Measurements from ENCODE around the gene DHFR.
"Not testable (repeated sequence)": the region's sequence is repeated elsewhere in the genome, so short reads cannot be mapped to it uniquely, and the experiment has no call there.

Gene DHFR

DNA sequence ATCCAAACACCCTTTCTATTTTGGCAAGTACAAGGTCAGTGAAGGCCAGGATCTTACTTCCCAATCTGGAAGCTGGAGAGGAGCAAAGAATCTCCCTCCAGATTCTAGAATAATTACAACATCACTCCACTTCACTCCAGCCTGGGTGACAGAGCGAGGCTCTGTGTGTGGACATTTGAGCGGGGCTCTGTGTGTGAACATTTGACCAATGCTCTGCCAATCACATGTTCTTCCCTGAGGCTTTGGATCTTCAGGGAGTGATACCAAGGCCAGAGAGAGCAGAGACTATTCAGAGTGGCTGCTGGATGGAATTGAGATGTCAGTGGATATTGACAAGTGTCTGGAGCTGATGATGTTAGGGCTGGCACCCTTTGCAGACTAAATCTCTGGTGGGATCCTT, 60.0 kb downstream of the DHFR start:
- DNase-seq (ENCODE audit: low read depth in 3 of 3), result no peak

DNA sequence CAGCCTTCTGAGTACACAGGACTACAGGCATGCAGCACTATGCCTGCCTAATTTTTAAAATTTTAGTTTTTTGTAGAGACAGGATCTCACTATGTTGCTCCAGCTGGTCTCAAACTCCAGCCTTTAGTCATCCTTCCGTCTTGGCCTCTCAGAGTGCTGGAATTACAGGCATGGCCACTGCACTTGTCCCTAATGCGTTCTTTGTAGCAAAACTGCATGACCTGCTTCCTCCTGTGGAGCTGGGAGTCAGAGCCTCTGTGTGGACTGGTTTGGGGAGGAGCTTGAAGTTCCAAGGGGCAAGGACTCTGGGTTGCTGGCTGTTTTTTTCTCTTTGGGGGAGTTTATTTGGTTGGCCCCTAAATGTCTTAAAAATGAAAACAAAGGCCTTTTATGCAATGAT, 62.0 kb downstream of the DHFR start:
- DNase-seq (ENCODE audit: low read depth in 3 of 3), result no peak

DNA sequence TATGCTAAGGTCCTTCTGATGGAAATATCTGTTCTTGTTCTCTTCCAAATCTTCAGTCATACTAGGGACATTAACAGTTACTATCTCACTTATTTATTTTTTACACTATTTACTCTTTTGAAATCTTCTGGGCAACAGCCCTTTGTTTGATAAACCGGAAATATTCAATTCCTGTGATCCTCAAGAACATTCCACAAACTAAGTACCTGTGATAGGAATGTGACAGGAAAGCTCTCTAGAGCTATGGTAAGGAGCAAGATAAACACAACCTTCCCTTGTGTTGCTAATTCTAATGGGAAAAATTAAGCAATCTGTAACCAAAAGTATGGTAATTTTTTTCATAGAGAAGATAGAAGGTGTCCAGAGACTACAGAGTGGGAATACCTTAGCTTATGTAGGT, 62.7 kb downstream of the DHFR start:
- no peak for DNase-seq (ENCODE audit: low read depth in 3 of 3)

DNA sequence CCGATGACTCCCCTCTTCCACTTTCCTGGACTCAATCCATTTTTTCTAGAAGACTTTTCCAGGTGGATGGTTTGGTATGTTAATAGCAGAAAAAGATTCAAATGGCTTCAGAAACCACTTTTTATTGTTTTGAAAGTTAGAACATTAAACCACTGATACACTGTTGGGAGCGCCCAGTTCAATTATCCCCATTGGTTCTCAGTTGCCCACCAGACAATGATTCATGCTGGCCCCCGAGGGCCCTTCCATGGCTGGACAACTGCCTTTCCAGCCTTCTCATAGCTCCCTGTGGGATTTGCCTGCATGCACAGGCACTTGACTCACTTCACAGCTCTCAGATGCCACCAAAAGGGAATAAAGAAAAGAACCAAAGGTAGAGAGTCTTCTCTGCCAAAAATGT, 63.4 kb downstream of the DHFR start:
- no peak for DNase-seq (ENCODE audit: low read depth in 3 of 3)

DNA sequence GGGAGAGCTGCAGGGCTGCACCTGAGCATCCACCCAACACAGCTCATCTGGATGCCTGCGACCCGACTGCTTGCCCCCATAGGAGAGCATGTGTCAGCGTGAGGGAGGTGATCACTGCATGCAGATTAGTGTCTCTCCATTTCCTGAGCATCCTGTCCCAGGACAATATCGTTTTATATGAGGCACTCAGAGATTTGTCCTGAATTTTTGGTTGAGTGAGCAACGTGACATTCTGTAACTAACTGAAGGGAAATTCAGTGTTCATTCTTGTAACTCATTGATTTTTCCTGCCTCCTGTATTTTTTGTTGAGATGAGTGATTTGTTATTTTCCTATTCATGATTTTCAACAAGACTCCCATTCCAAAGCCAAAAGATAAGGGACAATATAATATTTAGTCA, 64.0 kb downstream of the DHFR start:
- DNase-seq (ENCODE audit: low read depth in 3 of 3), result no peak

DNA sequence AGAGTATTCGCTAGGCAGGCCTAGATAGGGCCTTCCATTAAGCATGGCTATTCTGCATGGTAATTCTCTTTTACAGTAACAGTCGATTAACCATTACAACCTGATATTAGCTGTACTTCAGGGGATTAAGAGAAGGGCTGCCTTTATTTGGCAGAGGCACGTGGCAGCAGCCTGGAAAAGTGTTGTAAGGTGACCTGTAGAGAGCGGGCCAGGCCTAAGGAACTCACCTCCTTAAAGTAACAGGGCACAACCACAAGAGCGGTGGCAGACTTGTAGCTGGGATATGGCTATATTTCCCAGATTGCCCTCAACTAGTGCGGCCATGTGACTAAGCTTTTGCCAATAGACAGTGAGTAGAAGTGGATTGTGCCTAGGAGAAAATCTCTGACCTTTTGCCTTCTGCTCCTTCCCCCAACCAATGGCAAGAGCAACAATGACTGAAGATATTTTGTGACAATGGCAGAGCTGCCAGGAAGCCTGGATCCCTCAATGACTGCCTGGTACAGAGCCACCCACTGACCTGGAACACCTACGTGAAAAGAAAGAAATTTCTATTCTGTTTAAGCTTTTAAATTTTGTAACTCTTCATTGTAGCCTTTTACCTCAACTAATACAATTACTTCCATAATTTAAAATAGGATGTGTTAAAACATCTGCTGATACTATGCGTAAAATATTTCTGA, 65.8 kb downstream of the DHFR start:
- DNase-seq (ENCODE audit: low read depth in 3 of 3), result no peak

DNA sequence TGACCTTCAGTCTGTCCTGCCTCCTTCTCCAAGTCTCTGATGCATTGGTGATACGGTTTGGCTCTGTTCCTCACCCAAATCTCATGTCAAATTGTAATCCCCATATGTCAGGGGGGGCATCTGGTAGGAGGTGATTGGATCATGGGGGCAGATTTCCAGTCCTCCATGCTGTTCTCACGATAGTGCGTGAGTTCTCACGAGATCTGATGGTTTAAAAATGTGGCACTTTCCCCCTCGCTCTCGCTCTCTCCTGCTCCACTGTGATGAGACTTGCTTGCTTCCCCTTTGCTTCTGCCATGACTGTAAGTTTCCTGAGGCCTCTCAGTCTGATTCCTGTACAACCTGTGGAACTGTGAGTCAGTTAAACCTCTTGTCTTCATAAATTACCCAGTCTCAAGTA, 70.0 kb downstream of the DHFR start:
- DNase-seq (ENCODE audit: low read depth in 3 of 3), result no peak

DNA sequence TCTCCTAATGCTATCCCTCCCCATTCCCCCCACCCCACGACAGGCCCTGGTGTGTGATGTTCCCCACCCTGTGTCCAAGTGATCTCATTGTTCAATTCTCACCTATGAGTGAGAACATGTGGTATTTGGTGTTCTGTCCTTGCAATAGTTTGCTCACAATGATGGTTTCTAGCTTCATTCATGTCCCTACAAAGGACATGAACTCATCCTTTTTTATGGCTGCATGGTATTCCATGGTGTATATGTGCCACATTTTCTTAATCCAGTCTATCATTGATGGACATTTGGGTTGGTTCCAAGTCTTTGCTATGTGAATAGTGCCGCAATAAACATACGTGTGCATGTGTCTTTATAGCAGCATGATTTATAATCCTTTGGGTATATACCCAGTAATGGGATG, 74.5 kb downstream of the DHFR start:
- not testable (repeated sequence) for DNase-seq (ENCODE audit: low read depth in 3 of 3)

DNA sequence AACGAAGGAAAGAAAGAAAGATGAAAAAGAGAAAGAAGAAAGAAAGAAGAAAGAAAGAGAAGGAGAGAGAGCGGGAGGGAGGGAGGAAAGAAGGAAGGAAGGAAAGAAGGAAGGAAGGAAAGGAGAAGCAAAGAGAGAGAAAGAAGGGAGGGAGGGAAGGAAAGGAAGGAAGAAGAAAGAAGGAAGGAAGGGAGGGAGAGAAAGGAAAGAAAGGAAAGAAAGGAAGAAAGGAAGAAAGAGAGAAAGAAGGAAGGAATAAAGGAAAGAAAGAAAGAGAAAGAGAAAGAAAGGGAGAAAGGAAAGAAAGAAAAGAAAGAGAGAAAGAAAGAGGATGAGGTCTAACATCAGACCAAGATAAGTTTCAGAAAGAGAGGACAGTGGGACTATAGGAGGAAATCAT, 75.7 kb downstream of the DHFR start:
- no peak for DNase-seq (ENCODE audit: low read depth in 3 of 3)

DNA sequence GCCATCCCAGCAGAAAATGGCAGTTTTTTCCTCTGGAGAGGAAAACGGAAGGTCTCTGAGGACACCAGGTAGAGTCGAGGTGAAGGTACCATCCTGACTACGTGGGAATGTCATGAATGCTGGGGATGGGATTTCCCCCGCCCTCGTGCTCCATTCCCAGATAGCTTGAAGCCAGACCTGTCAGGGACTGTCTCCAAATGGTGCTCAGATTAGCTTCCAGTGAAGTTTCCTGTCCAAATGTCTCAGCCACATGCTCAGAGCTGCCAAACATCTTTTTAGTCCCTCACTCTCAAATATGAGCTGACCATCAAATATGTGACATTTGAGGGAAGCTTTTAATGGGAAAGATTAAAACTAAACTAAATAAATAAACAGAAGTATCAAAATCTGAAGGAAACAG, 77.1 kb downstream of the DHFR start:
- DNase-seq (ENCODE audit: low read depth in 3 of 3), result no peak

DNA sequence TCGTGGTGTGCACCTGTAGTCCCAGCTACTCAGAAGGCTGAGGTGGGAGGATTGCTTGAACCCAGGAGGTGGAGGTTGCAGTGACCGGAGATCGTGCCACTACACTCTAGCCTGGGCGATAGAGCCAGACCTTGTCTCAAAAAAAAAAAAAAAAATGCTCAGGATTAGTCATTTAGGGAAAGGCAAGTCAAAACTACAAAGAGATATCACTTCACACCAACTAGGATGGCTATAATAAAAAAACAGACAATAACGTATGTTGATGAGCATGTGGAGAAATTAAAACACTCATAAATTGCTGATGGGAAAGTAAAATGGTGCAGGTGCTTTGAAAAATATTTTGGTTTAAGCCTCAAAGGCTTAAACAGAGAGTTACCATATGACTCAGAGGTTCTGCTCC, 78.4 kb downstream of the DHFR start:
- DNase-seq (ENCODE audit: low read depth in 3 of 3), result no peak
